ENCODE data around the gene NCKAP5. TPM values are rescaled to one million over a fixed set of nuclear protein-coding genes. Genes with fewer than 3 reads are reported as not detected.

The NCKAP5 gene
- total and polyA plus RNA-seq, 10 donors, result 0.39 to 6.0 (median 3.3) TPM

GRCh38 chr2:133552821-133553220, 15.4 kb downstream of the NCKAP5 start:
- 77 to 93% (median 87%) methylated on average over 2 of the region's 2 CpGs for WGBS, 5 donors
- intact Hi-C loops (cut with DNase I; ENCODE audit: low total_unique reads), result no loop called here
- H3K27ac ChIP-seq, result no peak overlapping the region
- no peak overlapping the region for H3K4me3 ChIP-seq
- H3K36me3 ChIP-seq, result no peaks in the 10 kb centered on the region
- no peaks in the 10 kb centered on the region for H3K27me3 ChIP-seq (replicated peaks in 1 of 7)
- no peaks in the 10 kb centered on the region for H3K4me1 ChIP-seq
- no peak for DNase-seq
- H3K9me3 ChIP-seq, result no peaks in the 10 kb centered on the region
- no peak for TF ChIP-seq CTCF (IDR thresholded peaks at IDR 0.05 in 8 of 11, conservative IDR thresholded peaks at IDR 0.05 in 3 of 11)
- no peak for TF ChIP-seq POLR2A (IDR thresholded peaks at IDR 0.05)
- no peak for TF ChIP-seq POLR2AphosphoS5 (IDR thresholded peaks at IDR 0.05)

- H3K27ac ChIP-seq, result no peak overlapping the region
- no peaks in the 10 kb centered on the region for H3K36me3 ChIP-seq
- no peaks in the 10 kb centered on the region for H3K4me1 ChIP-seq
- no peaks in the 10 kb centered on the region for H3K27me3 ChIP-seq (replicated peaks in 1 of 7)
- intact Hi-C loops (cut with DNase I; ENCODE audit: low total_unique reads), result no loop called here
- TF ChIP-seq CTCF (IDR thresholded peaks at IDR 0.05 in 8 of 11, conservative IDR thresholded peaks at IDR 0.05 in 3 of 11) (no peak), POLR2A (IDR thresholded peaks at IDR 0.05) (no peak), POLR2AphosphoS5 (IDR thresholded peaks at IDR 0.05) (no peak)
- no peak for DNase-seq
- 85 to 89% (median 86%) methylated on average over 3 of the region's 3 CpGs for WGBS, 5 donors
- H3K9me3 ChIP-seq, result peaks cover 0 to 4% (median 0%) of the 10 kb centered on the region in 8 donors
- no peak overlapping the region for H3K4me3 ChIP-seq
These were observed 26.5 kb downstream of the NCKAP5 start for GRCh38 chr2:133541797-133542196.

GRCh38 chr2:133541376-133541775, 26.9 kb downstream of the NCKAP5 start:
- H3K4me1 ChIP-seq, result no peaks in the 10 kb centered on the region
- H3K27me3 ChIP-seq (replicated peaks in 1 of 7), result no peaks in the 10 kb centered on the region
- no peak for DNase-seq
- no peak overlapping the region for H3K4me3 ChIP-seq
- no peaks in the 10 kb centered on the region for H3K9me3 ChIP-seq
- no peaks in the 10 kb centered on the region for H3K36me3 ChIP-seq
- TF ChIP-seq CTCF (IDR thresholded peaks at IDR 0.05 in 8 of 11, conservative IDR thresholded peaks at IDR 0.05 in 3 of 11), result no peak
- TF ChIP-seq POLR2AphosphoS5 (IDR thresholded peaks at IDR 0.05), result no peak
- no peak for TF ChIP-seq POLR2A (IDR thresholded peaks at IDR 0.05)
- intact Hi-C loops (cut with DNase I; ENCODE audit: low total_unique reads), result no loop called here
- no peak overlapping the region for H3K27ac ChIP-seq
- 54 to 87% (median 60%) methylated on average over 1 of the region's 1 CpG for WGBS, 5 donors

- Histone ChIP-seq H3K4me1 (no peaks in the 10 kb centered on the region), H3K4me3 (no peak overlapping the region), H3K9me3 (no peaks in the 10 kb centered on the region), H3K27me3 (replicated peaks in 1 of 7) (no peaks in the 10 kb centered on the region), H3K36me3 (no peaks in the 10 kb centered on the region), H3K27ac (no peak overlapping the region)
- intact Hi-C loops (cut with DNase I; ENCODE audit: low total_unique reads), result no loop called here
- no peak for DNase-seq
- 87 to 95% (median 89%) methylated on average over 4 of the region's 4 CpGs for WGBS, 5 donors
- TF ChIP-seq CTCF (IDR thresholded peaks at IDR 0.05 in 8 of 11, conservative IDR thresholded peaks at IDR 0.05 in 3 of 11), result no peak
- no peak for TF ChIP-seq POLR2A (IDR thresholded peaks at IDR 0.05)
- TF ChIP-seq POLR2AphosphoS5 (IDR thresholded peaks at IDR 0.05), result no peak
These were observed 35.3 kb downstream of the NCKAP5 start for GRCh38 chr2:133532919-133533318.

Data from spleen (tissue), 11 donors.